DOHH2 (cell line): Measurements from ENCODE around the gene FAM107B.

Experiments
- H3F3A ChIP-seq: fragments of 200-600 bp; sonication (generic), shearing (Covaris generic); 2 replicates; pipeline ENCODE4 v1.6.0; 2016; ENCODE audit warnings: antibody characterized with exemption, mild to moderate bottlenecking; ENCODE audit not compliant: control insufficient read depth, insufficient read depth
- H3K27ac ChIP-seq: fragments of 200-600 bp; sonication (generic); 2 replicates; pipeline ENCODE4 v1.5.1; 2014; ENCODE audit warnings: low read depth, mild to moderate bottlenecking, low read length, moderate library complexity
- H3K27me3 ChIP-seq: fragments of 200-600 bp; sonication (generic); 2 replicates; pipeline ENCODE4 v1.6.1; 2014; ENCODE audit warnings: mild to moderate bottlenecking, low read length, mixed read lengths; ENCODE audit not compliant: control insufficient read depth
- H3K36me3 ChIP-seq: fragments of 200-600 bp; sonication (generic); 2 replicates; pipeline ENCODE4 v1.6.1; 2014; ENCODE audit warnings: mild to moderate bottlenecking, low read length, moderate library complexity, mixed read lengths; ENCODE audit not compliant: control insufficient read depth
- H3K4me1 ChIP-seq: fragments of 200-600 bp; sonication (generic); 2 replicates; pipeline ENCODE4 v1.6.1; 2014; ENCODE audit warnings: mild to moderate bottlenecking, low read length, mixed read lengths; ENCODE audit not compliant: control insufficient read depth
- H3K4me2 ChIP-seq: fragments of 200-600 bp; sonication (generic); 2 replicates; pipeline ENCODE4 v1.6.0; 2014; ENCODE audit warnings: mild to moderate bottlenecking, low read length, moderate library complexity
- H3K4me3 ChIP-seq: fragments of 200-600 bp; sonication (generic); 2 replicates; pipeline ENCODE4 v1.5.1; 2014; ENCODE audit warnings: mild to moderate bottlenecking, low read length, mixed read lengths
- H3K79me2 ChIP-seq: fragments of 200-600 bp; sonication (generic); 2 replicates; pipeline ENCODE4 v1.6.1; 2014; ENCODE audit warnings: mild to moderate bottlenecking, low read length, mixed read lengths; ENCODE audit not compliant: control insufficient read depth
- H3K9me2 ChIP-seq: fragments of 200-600 bp; sonication (generic); replicated peaks from 2 replicates; pipeline ENCODE4 v1.6.1; 2014; ENCODE audit warnings: mild to moderate bottlenecking, low read length, mixed read lengths; ENCODE audit not compliant: control insufficient read depth
- H3K9me3 ChIP-seq: fragments of 200-600 bp; sonication (generic); 2 replicates; pipeline ENCODE4 v1.6.1; 2014; ENCODE audit warnings: antibody characterized with exemption, low read length, mixed read lengths; ENCODE audit not compliant: control insufficient read depth, insufficient read depth
- H4K20me1 ChIP-seq: fragments of 200-600 bp; sonication (generic); 2 replicates; pipeline ENCODE4 v1.6.0; 2014; ENCODE audit warnings: low read depth, mild to moderate bottlenecking, antibody characterized with exemption, low read length, moderate library complexity; ENCODE audit not compliant: control insufficient read depth, insufficient read depth
- EZH2phosphoT487 ChIP-seq: fragments of 200-600 bp; sonication (generic); IDR thresholded peaks from 2 replicates; pipeline ENCODE4 v1.6.1; 2017; ENCODE audit warnings: borderline replicate concordance, mild to moderate bottlenecking, antibody characterized with exemption, low read length, moderate library complexity, mixed read lengths
- TF ChIP-seq, protein P1 (sequence below): fragments of 200-600 bp; sonication (generic); IDR thresholded peaks from one replicate; pipeline ENCODE4 v1.5.1; 2014; ENCODE audit warnings: antibody characterized with exemption, mild to moderate bottlenecking, low read depth, low read length; ENCODE audit not compliant: poor library complexity, severe bottlenecking

FAM107B gene

DNA sequence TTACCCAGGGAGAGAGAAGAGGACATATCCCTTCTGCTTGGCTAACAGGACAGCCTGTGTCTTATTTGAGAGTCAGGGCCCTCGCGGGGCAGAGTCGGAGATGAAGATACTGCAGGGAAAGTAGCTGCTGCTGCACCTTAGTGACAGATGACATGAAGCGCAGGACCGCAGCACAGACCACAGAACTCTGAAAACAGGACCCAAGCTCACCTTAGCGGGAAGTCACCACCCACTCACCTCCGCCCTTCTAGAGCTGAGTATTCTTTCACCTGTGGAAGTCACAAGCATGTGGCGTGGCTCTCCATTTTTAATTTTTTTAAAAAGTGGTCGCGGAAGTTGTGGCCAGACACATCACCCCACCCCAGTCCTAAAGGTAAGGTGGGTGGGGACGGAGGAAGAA lies 191.4 kb downstream of the FAM107B start:
- peaks cover 100% of the 10 kb centered on the region for H3K79me2 ChIP-seq
- H3F3A ChIP-seq: peaks cover 30% of the 10 kb centered on the region
- no peak overlapping the region for H3K4me2 ChIP-seq

DNA sequence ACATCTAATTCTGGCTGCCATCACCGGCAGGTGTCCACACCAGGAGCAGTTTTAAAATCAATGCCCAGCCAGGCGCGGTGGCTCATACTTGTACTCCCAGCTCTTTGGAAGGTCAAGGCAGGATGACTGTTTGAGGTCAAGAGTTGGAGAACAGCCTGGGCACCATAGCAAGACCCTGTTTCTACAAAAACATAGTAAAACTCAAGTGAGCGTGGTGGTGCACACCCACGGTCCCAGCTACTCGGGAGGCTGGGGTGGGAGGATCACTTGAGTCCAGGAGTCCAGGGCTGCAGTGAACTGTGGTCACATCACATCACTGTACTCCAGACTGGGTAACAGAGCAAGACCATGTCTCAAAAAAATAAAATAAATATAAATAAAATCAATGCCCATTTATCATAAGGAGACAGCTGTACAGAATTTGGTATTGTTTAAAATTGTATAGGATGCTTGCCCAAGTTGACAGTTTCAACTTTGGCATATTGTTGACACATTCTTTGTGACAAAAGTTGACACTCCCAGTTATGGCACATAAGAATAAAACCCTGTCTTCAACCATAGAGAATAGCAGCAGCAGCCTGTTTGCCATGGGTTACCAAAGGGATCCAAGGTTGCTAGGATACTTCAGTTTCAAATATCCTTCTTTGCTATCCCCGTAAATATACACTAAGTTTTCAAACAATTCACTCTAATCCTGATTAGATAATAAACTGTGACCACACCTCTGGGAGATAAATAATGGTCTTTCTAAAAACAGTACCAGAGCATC lies 193.0 kb downstream of the FAM107B start:
- no peak overlapping the region for H3K4me3 ChIP-seq
- H3K79me2 ChIP-seq: peaks cover 100% of the 10 kb centered on the region
- H3K4me1 ChIP-seq: peaks cover 79% of the 10 kb centered on the region
- H3K36me3 ChIP-seq: peaks cover 94% of the 10 kb centered on the region
- no peaks in the 10 kb centered on the region for H3K9me2 ChIP-seq
- TF ChIP-seq, protein P1, sequence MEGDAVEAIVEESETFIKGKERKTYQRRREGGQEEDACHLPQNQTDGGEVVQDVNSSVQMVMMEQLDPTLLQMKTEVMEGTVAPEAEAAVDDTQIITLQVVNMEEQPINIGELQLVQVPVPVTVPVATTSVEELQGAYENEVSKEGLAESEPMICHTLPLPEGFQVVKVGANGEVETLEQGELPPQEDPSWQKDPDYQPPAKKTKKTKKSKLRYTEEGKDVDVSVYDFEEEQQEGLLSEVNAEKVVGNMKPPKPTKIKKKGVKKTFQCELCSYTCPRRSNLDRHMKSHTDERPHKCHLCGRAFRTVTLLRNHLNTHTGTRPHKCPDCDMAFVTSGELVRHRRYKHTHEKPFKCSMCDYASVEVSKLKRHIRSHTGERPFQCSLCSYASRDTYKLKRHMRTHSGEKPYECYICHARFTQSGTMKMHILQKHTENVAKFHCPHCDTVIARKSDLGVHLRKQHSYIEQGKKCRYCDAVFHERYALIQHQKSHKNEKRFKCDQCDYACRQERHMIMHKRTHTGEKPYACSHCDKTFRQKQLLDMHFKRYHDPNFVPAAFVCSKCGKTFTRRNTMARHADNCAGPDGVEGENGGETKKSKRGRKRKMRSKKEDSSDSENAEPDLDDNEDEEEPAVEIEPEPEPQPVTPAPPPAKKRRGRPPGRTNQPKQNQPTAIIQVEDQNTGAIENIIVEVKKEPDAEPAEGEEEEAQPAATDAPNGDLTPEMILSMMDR: no peak
- TF ChIP-seq EZH2phosphoT487: no peak
- H3K9me3 ChIP-seq: no peaks in the 10 kb centered on the region
- peaks cover 32% of the 10 kb centered on the region for H3F3A ChIP-seq
- H3K4me2 ChIP-seq: peak overlapping the region; percentile 13; the same call in 1 of the 2 replicates
- peaks cover 77% of the 10 kb centered on the region for H4K20me1 ChIP-seq
- H3K27ac ChIP-seq: no peak overlapping the region
- no peaks in the 10 kb centered on the region for H3K27me3 ChIP-seq

More for the DNA sequence above, 191.4 kb downstream of the FAM107B start:
- Histone ChIP-seq H3K4me1 (peaks cover 79% of the 10 kb centered on the region), H3K36me3 (peaks cover 94% of the 10 kb centered on the region), H3K27ac (no peak overlapping the region), H3K27me3 (no peaks in the 10 kb centered on the region), H3K9me3 (no peaks in the 10 kb centered on the region), H4K20me1 (peaks cover 77% of the 10 kb centered on the region), H3K9me2 (no peaks in the 10 kb centered on the region), H3K4me3 (no peak overlapping the region)
- TF ChIP-seq EZH2phosphoT487: no peak
- TF ChIP-seq, protein P1: no peak

DNA sequence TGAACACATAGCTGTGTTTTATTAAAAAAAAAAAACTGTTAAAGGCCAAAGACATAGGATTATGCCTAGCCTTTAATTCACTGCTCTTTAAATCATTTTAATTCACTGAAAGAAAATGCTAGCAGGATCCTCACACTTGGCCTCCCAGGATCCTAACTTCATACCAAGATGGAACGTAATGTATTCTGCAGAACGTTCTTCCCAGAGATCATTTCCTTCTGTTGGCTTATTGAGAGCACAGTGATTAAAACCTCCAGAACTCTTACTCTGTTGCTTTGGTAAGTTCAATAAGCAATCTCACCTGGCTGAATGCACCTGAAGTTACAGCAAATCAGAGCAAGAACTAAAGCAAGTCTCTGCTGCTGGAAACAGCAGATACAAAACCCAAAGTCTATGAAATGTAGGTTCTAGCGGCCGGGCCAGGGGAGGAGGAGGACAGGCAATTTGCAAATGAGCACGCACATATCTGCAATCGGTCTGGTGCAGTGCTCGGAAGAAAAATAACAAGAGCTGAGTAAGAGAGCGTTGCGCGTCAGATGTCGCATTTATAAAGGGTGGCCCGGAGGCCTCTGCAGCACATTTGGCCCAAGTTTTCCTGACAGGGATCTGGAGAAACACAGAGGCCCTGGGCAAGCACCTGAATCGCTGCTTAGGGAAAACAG lies 193.9 kb downstream of the FAM107B start:
- no peak overlapping the region for H3K27ac ChIP-seq
- TF ChIP-seq EZH2phosphoT487: no peak
- TF ChIP-seq, protein P1: no peak
- peaks cover 77% of the 10 kb centered on the region for H4K20me1 ChIP-seq
- H3K36me3 ChIP-seq: peaks cover 94% of the 10 kb centered on the region
- no peak overlapping the region for H3K4me3 ChIP-seq
- H3K4me1 ChIP-seq: peaks cover 79% of the 10 kb centered on the region
- peaks cover 100% of the 10 kb centered on the region for H3K79me2 ChIP-seq
- no peaks in the 10 kb centered on the region for H3K9me3 ChIP-seq
- H3K9me2 ChIP-seq: no peaks in the 10 kb centered on the region
- no peak overlapping the region for H3K4me2 ChIP-seq
- H3K27me3 ChIP-seq: no peaks in the 10 kb centered on the region
- peaks cover 32% of the 10 kb centered on the region for H3F3A ChIP-seq
